ENCODE data around the gene CDH20.
"Not testable (repeated sequence)": the region's sequence is repeated elsewhere in the genome, so short reads cannot be mapped to it uniquely, and the experiment has no call there.

The CDH20 gene

DNA sequence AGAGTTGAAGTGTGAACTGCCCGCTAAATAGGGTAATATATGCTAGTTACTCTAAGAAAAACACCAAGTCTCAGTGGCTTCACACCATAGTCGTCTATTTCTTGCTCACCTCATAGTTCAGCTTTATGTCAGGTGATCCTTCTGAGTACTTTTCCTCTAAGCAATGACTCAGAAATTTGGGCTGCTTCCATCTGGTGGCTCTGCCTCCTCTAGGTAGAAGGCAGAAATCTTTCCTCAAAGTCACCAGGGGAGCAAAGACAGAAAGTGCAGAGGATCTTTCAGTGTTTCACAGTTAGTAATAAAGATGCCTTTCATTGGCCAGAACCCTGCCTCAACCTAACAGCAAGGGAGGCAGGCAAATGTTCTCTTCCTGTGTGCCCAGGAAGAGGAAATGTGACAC, 17.3 kb downstream of the CDH20 start:
- no peak for DNase-seq

DNA sequence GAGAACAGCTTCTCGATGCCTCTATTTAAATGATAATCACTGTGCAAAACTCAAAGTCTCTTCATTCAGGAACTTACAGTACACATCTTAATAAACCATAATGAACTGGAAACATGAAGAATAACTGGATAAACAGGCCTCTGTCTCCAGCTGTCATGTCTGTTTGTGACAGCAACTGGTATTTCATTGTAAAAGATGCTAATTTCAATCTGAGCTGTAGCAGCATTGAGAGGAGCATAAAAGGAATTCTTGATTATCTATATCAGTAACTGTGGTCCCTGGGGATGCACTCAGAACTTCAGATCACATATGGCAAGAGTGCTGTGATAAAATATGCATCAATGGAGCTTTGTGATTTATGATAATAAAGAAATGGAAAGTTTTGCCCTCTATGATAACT, 18.8 kb downstream of the CDH20 start:
- DNase-seq, result no peak

- no peak for DNase-seq
These were observed 19.4 kb downstream of the CDH20 start for GRCh38 chr18:61352611-61353010.

DNA sequence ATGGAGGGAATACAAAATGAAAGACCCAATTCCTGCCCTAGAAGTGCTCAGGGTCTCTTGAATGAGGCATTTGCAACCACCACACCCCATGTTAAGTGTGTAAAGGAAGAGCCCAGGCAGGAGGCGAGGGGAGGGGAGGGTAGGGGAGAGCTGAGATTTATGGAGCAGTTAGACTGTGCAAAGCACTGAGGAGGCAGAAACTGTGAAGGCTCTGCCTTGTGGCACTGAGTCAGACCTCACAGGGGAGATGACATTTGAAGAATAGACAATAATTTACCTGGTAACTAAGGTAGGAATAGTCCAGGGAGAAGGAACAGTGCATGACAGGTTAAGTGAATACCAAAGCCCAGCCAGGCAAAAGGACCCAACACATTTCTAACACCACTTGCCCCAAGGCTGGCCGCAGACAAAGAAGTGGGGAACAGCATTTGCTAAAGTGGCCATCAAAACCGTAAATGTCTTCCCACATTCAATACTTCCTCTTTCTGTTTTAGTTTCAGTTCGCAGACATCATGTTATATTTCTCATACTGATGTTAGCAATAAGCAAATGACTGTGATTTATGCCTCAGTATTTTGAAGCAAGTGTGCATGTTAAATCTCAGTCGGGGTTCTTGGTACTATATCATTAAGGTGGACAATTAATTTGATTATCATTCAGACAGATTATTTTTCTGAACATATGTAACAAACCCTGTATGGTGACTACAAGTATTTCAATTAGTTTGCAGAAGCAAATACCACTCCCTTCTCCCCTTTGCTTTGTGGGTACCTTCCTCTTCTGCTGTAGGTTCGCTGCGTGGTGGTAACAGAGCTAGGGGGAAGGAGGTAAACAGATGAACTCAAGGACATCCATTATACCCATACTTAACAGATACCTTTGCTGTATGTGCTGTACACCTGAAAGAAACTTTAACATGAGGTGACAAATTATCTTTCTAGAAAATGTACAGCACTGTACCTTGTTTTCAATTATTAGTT, 27.5 kb downstream of the CDH20 start:
- no peak for DNase-seq

- no peak for DNase-seq
These were observed 29.3 kb downstream of the CDH20 start for GRCh38 chr18:61362511-61362910.

DNA sequence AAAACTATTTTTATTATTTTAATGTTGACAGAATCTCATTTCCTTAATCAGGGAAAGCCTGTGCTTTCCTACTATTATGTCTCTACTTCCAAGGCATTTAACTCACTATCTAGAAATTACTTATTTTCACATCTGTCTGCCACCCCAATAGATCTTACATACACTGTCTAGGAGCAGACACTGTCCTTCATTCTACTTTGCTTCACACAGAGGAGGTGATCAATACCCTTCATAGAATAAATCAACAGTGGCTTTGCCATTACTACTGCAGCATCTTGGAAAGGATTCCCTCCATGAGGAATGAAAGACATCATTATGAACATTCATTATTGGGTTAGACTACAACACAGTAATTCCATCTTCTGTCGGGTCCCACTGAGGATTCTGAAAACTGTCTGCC, 31.7 kb downstream of the CDH20 start:
- no peak for DNase-seq

- DNase-seq, result no peak
These were observed 34.8 kb downstream of the CDH20 start for GRCh38 chr18:61368001-61368400.

DNA sequence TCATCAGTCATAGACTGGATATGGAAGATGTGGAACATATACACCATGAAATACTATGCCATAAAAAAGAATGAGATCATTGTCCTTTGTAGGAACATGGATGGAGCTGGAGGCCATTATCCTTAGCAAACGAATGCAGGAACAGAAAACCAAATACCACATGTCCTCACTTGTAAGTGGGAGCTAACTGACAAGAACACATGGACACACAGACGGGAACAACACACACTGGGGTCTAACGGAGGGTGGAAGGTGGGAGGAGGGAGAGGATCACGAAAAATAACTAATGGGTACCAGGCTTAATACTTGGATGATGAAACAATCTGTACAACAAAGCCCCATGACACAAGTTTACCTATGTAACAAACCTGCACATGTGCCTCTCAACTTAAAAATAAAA, 36.4 kb downstream of the CDH20 start:
- DNase-seq, result not testable (repeated sequence)

GRCh38 chr18:61371111-61371510, 37.9 kb downstream of the CDH20 start:
- DNase-seq, result no peak

DNA sequence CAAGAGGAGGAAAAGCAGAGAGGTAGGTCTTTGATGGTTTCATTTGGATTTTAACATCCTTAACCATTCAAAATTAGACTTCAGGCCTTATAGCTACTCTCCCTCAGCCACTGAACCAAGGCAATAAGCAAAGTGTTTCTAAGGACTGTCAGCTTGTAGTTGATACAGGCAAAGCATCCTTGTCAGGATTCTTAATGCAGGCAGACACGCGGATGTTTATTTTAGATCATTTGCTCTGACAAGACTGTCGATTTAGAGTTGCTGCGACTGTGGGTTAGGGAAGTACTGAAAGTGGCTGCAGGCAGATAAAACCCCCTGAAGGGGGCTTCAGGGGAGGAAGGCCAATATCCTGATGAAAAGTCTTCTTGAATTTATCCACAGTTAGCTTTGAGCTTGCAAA, 46.6 kb downstream of the CDH20 start:
- DNase-seq, result no peak

DNA sequence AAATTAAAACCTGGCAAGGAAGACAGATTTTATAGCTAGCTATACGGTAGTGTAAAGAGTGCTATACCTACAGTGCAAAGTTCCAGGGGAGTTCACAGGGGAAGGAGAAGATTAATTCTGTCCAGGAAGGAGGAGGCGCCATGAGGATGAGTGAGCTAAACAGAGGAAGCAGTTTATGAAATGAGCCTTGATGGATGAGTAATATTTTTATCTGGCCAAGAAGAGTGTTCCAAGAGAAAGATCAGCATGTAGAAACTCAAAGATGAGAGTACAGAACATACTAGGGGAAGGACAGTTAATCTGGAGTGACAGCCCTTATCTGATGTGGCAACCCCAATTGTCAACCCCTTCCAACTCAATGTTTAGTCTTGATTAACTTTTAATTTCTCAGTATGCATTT, 54.8 kb downstream of the CDH20 start:
- DNase-seq, result no peak

DNA sequence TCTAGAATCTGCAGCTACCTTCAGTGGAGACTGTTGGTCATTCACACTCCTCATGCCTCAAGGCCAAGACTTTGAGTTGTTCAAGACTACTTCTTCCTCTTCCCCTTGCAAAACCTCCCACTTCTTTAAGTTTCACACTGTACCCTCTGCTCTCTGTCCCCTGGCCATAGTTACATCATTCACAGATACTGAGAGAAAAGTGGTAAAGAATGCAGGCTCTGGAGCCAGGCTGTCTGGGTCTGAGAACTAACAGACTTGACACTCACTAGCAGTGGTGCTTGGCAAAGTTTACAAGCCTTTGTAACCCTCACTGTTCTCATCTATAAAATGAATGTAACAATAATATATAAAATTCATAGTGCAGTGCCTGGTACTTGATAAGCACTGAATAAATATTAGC, 61.8 kb downstream of the CDH20 start:
- no peak for DNase-seq

- no peak for DNase-seq
These were observed 64.0 kb downstream of the CDH20 start for GRCh38 chr18:61397222-61397621.

DNA sequence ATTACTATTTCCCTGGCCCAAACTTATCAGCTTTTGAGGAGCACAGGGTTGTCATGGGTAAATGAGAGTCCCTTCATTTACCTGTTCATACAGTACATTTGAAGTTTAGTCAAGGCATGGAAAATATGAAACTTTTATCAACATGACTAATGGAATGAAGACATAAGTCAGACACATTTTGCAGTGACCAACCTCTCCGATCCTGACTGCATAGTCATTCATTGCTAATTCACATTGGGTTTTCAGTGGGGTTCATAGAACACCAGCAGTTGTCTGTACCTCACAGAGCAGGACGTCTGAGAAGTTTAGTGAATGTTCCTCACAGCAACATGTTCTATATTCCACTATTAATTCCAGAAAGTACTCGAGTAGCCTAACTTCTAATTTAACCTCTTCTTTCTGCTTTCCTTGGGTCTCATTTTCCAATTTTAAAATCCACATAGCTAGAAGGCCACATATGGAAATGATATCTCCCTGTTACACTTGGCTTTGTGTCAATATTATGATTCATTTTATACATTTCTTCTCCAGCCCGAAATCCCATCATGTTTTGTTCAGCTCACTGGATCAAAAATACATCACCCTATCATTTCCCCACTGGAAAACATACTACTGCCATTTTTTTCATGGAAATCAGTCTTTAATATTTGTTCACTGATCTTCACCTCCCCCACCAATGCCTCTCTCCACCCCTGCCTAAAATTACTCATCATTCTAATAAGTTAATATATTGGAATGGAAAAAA, 65.9 kb downstream of the CDH20 start:
- no peak for DNase-seq

GRCh38 chr18:61400016-61400635, 66.9 kb downstream of the CDH20 start:
- no peak for DNase-seq

- no peak for DNase-seq
These were observed 67.5 kb downstream of the CDH20 start for GRCh38 chr18:61400716-61401115.

- no peak for DNase-seq
These were observed 69.5 kb downstream of the CDH20 start for GRCh38 chr18:61402726-61403125.

DNA sequence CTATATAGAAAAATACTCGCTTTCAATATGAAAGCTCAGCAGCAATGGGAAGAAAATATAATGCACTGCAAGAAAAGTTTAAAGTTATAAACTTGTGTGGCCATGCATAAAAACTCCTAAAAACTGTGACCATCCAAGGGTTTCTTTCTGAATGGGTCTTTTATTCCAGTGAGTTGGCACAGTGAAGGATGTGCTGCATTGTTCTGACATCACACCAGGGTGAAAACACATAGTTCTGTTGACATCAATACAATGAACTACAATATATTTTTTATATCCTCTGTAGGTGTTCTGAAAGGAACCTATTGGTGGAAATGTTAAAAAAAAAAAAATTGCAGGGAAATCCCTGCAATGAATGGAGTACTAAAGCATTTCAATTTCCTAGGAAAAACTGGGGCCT, 80.2 kb downstream of the CDH20 start:
- DNase-seq, result no peak

- no peak for DNase-seq
These were observed 80.9 kb downstream of the CDH20 start for GRCh38 chr18:61414086-61414485.

GRCh38 chr18:61419763-61420162, 86.5 kb downstream of the CDH20 start:
- no peak for DNase-seq

GRCh38 chr18:61420218-61420885, 87.1 kb downstream of the CDH20 start:
- DNase-seq, result no peak

DNA sequence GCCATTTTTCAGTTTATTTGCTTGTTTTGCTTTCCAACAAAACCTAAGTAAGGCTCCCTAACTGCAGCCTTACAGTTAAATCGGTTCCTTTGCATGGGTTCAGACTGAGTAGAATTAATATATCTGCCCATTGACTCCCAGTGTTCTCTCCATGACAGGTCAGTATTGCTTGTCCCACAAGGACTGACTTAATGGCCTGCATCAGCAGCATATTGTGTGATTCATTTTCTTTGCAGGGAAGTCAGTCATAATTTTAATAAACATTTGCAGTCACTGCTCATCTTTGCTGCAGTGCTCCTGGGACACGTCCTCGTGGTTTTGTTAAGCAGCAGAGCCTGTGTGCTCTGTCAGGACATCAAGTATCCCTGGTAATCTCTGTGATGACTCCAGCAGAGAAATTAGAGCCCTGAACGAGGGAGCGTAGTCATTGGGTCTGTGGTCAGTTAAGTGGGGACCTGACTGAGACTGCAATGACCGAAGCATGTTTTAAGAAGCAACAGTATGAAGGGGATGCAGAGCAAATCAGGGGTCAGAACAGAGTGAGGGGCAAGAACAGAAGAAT, 93.3 kb downstream of the CDH20 start:
- no peak for DNase-seq

DNA sequence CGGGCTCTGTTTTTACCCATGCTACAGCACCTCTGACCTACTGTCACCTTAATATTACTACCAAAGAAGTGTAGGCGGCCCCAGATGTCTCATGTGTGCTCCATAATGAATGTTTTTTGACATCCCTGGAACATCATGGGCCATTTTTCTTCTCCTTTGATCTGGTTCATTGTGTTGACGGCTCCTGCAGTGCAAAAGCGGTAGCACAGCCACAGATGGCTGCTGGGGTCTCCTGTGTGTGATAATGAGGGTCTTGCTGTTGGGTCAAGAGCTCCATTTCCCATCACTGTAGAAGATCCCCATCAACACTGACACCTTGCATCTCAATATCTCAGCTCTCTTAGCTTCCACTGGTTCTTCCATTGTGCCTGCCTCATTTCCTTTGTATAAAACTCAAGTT, 95.0 kb downstream of the CDH20 start:
- no peak for DNase-seq
